ENCODE data around the gene KRT26. TPM values are rescaled to one million over a fixed set of nuclear protein-coding genes. Genes with fewer than 3 reads are reported as not detected.

Gene KRT26
- total RNA-seq, 1 experiment from 2014 or later = not detected

DNA sequence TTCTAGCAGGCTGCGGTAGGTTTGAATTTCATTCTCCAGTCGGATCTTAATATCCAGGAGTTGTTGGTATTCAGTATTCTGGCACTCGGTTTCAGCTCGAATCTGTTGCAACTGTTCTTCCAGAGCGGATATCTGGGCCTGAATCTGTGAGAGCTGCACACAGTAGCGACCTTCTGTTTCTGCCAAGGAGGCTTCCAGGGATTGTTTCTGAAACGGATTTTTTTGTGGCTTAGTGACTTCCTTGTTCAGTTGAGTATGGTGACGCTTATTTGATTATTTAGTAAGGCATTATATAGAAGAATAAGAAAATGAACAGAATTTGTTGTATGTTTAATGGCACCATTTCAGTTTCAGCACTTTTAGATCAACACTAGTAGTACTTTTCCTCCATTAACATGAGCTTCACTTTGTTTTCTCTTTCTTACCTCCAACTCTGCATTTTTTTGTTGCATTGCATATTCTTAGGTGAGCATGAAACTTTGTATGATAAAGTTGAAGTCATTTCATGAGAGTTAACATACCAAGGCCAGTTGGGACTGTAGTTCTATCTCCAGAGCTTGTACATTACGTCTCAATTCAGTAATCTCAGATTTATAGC is 47.6 kb upstream of the KRT26 start:
- H3K27ac Mint-ChIP-seq = peak overlapping the region; percentile 23; the same call in 1 of the 2 replicates
- H3K27me3 Mint-ChIP-seq (ENCODE audit: low read depth) = peaks cover 47% of the 10 kb centered on the region
- ChIA-PET POLR2A (no interaction called here), CTCF (interaction anchor here (1.1 to 2.3 kb wide), 4 partner anchors 23 to 843 kb away, joined by 3 to 10 read pairs (median 8); no protein-coding TSS in a partner anchor)
- peaks cover 13% of the 10 kb centered on the region for H3K36me3 Mint-ChIP-seq
- ATAC-seq (no peak), DNase-seq (ENCODE audit: low spot score) (no peak)
- peak overlapping the region; percentile 83 for H3K4me3 Mint-ChIP-seq
- H3K4me1 Mint-ChIP-seq = peaks cover 14% of the 10 kb centered on the region
- no peak for TF ChIP-seq TCF7 (CRISPR knock-in tag; IDR thresholded peaks at IDR 0.05; ENCODE audit: low read depth)
- TF ChIP-seq, protein P1, sequence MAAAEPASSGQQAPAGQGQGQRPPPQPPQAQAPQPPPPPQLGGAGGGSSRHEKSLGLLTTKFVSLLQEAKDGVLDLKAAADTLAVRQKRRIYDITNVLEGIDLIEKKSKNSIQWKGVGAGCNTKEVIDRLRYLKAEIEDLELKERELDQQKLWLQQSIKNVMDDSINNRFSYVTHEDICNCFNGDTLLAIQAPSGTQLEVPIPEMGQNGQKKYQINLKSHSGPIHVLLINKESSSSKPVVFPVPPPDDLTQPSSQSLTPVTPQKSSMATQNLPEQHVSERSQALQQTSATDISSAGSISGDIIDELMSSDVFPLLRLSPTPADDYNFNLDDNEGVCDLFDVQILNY (CRISPR knock-in tag; IDR thresholded peaks at IDR 0.05) = no peak
- TF ChIP-seq, protein P2, sequence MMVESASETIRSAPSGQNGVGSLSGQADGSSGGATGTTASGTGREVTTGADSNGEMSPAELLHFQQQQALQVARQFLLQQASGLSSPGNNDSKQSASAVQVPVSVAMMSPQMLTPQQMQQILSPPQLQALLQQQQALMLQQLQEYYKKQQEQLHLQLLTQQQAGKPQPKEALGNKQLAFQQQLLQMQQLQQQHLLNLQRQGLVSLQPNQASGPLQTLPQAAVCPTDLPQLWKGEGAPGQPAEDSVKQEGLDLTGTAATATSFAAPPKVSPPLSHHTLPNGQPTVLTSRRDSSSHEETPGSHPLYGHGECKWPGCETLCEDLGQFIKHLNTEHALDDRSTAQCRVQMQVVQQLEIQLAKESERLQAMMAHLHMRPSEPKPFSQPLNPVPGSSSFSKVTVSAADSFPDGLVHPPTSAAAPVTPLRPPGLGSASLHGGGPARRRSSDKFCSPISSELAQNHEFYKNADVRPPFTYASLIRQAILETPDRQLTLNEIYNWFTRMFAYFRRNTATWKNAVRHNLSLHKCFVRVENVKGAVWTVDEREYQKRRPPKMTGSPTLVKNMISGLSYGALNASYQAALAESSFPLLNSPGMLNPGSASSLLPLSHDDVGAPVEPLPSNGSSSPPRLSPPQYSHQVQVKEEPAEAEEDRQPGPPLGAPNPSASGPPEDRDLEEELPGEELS (CRISPR knock-in tag; IDR thresholded peaks at IDR 0.05) = no peak
- no peaks in the 10 kb centered on the region for H3K9me3 Mint-ChIP-seq

DNA sequence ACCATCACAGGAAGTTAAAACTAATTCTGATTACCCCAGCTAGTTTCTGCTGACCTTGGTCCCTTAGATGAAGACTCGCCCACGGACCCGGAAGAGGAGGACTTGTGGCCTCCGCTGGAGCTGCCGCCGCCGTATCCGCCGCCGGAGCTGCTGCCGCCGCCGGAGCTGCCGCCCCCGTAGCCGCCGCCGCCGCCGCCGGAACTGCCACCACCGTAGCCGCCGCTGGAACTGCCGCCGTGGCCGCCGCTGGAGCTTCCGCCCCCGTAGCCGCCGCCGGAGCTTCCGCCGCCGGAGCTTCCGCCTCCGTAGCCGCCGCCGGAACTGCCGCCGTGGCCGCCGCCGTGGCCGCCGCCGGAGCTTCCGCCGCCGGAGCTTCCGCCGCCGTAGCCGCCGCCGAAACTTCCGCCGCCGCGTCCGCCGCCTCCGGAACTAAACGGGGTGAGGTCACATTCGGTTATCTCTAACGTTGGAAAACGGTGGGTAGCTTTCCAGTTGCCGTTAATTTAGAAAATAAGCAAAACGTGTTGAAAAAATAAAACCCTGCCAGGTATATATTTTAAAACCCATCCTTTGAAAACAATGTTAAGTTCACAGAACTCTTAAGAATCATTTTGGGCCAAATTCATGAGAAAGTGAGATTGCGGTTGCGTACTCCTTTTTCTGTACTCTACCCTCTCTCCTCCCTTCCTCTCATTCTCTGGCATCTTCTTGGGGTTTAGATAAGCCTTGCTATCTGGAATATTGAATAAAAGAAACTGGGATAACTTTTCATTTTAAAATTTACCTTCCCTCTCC is 46.9 kb upstream of the KRT26 start:
- CTCF ChIA-PET = interaction anchor here (0.5 to 2.3 kb wide), 12 partner anchors 12 to 847 kb away, joined by 3 to 10 read pairs (median 4); no protein-coding TSS in a partner anchor
- H3K27me3 Mint-ChIP-seq (ENCODE audit: low read depth) = peaks cover 47% of the 10 kb centered on the region

DNA sequence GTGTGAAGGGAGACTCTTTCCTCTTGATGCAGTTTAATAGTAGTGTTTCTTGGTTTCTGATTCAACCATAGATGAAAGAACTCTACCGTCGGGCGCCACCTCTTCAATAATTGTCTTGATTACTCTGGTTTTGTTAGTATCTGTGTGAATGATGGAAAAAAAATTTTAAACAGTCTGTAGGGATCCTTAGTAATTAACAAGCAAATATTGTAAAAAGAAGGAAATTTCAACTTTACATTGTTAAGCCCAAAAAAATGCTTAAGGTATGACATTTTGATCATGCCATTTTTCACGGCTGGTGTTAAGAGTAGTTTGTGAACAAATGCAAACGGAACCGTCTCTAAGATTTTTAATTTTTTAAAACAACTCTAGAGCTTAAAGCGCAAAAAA is 46.3 kb upstream of the KRT26 start:
- Mint-ChIP-seq H3K4me3 (peak overlapping the region; percentile 90), H3K4me1 (peaks cover 14% of the 10 kb centered on the region), H3K36me3 (peaks cover 13% of the 10 kb centered on the region), H3K27me3 (ENCODE audit: low read depth) (peaks cover 45% of the 10 kb centered on the region), H3K9me3 (no peaks in the 10 kb centered on the region), H3K27ac (peak overlapping the region; percentile 71)
- ChIA-PET POLR2A (interaction anchor here (1.2 kb wide), 1 partner anchor 581 kb away, joined by 3 read pairs; no protein-coding TSS in a partner anchor), CTCF (interaction anchor here (0.5 to 2.3 kb wide), 12 partner anchors 12 to 847 kb away, joined by 3 to 10 read pairs (median 4); no protein-coding TSS in a partner anchor)
- TF ChIP-seq, protein P3, sequence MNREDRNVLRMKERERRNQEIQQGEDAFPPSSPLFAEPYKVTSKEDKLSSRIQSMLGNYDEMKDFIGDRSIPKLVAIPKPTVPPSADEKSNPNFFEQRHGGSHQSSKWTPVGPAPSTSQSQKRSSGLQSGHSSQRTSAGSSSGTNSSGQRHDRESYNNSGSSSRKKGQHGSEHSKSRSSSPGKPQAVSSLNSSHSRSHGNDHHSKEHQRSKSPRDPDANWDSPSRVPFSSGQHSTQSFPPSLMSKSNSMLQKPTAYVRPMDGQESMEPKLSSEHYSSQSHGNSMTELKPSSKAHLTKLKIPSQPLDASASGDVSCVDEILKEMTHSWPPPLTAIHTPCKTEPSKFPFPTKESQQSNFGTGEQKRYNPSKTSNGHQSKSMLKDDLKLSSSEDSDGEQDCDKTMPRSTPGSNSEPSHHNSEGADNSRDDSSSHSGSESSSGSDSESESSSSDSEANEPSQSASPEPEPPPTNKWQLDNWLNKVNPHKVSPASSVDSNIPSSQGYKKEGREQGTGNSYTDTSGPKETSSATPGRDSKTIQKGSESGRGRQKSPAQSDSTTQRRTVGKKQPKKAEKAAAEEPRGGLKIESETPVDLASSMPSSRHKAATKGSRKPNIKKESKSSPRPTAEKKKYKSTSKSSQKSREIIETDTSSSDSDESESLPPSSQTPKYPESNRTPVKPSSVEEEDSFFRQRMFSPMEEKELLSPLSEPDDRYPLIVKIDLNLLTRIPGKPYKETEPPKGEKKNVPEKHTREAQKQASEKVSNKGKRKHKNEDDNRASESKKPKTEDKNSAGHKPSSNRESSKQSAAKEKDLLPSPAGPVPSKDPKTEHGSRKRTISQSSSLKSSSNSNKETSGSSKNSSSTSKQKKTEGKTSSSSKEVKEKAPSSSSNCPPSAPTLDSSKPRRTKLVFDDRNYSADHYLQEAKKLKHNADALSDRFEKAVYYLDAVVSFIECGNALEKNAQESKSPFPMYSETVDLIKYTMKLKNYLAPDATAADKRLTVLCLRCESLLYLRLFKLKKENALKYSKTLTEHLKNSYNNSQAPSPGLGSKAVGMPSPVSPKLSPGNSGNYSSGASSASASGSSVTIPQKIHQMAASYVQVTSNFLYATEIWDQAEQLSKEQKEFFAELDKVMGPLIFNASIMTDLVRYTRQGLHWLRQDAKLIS (CRISPR knock-in tag; IDR thresholded peaks at IDR 0.05; ENCODE audit: borderline replicate concordance) = no peak
- no peak for TF ChIP-seq CREB1 (CRISPR knock-in tag; IDR thresholded peaks at IDR 0.05)
- TF ChIP-seq, protein P4, sequence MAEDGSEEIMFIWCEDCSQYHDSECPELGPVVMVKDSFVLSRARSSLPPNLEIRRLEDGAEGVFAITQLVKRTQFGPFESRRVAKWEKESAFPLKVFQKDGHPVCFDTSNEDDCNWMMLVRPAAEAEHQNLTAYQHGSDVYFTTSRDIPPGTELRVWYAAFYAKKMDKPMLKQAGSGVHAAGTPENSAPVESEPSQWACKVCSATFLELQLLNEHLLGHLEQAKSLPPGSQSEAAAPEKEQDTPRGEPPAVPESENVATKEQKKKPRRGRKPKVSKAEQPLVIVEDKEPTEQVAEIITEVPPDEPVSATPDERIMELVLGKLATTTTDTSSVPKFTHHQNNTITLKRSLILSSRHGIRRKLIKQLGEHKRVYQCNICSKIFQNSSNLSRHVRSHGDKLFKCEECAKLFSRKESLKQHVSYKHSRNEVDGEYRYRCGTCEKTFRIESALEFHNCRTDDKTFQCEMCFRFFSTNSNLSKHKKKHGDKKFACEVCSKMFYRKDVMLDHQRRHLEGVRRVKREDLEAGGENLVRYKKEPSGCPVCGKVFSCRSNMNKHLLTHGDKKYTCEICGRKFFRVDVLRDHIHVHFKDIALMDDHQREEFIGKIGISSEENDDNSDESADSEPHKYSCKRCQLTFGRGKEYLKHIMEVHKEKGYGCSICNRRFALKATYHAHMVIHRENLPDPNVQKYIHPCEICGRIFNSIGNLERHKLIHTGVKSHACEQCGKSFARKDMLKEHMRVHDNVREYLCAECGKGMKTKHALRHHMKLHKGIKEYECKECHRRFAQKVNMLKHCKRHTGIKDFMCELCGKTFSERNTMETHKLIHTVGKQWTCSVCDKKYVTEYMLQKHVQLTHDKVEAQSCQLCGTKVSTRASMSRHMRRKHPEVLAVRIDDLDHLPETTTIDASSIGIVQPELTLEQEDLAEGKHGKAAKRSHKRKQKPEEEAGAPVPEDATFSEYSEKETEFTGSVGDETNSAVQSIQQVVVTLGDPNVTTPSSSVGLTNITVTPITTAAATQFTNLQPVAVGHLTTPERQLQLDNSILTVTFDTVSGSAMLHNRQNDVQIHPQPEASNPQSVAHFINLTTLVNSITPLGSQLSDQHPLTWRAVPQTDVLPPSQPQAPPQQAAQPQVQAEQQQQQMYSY (CRISPR knock-in tag; IDR thresholded peaks at IDR 0.05) = no peak
- no peak for DNase-seq (ENCODE audit: low spot score)
- ATAC-seq = no peak

More for the DNA sequence above, 46.9 kb upstream of the KRT26 start:
- DNase-seq (ENCODE audit: low spot score) = peak; percentile 71
- 0 out of 2 replicates have a peak, but pooled peaks have one; percentile 27 for TF ChIP-seq FOXP1 (CRISPR knock-in tag; IDR thresholded peaks at IDR 0.05; ENCODE audit: borderline replicate concordance)
- TF ChIP-seq, protein P5, sequence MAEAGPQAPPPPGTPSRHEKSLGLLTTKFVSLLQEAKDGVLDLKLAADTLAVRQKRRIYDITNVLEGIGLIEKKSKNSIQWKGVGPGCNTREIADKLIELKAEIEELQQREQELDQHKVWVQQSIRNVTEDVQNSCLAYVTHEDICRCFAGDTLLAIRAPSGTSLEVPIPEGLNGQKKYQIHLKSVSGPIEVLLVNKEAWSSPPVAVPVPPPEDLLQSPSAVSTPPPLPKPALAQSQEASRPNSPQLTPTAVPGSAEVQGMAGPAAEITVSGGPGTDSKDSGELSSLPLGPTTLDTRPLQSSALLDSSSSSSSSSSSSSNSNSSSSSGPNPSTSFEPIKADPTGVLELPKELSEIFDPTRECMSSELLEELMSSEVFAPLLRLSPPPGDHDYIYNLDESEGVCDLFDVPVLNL (CRISPR knock-in tag; IDR thresholded peaks at IDR 0.05; ENCODE audit: borderline replicate concordance, low read depth) = no peak
- peak; percentile 69; the same call in 1 of the 2 replicates for TF ChIP-seq ETV6 (CRISPR knock-in tag; IDR thresholded peaks at IDR 0.05)
- Mint-ChIP-seq H3K9me3 (no peaks in the 10 kb centered on the region), H3K27ac (peak overlapping the region; percentile 71; the same call in 1 of the 2 replicates), H3K4me1 (peaks cover 14% of the 10 kb centered on the region), H3K36me3 (peaks cover 13% of the 10 kb centered on the region), H3K4me3 (peak overlapping the region; percentile 90)
- ATAC-seq = peak; percentile 66
- POLR2A ChIA-PET = interaction anchor here (1.2 kb wide), 1 partner anchor 581 kb away, joined by 3 read pairs; no protein-coding TSS in a partner anchor
